ENCODE measurements around the gene BCL6. TPM values are rescaled to one million over a fixed set of nuclear protein-coding genes. Genes with fewer than 3 reads are reported as not detected.

BCL6 gene
- total and polyA plus RNA-seq, 2 of the 8 experiments (the other 6 are each of a cell fraction or from before 2014, with no cell fraction given) = 5.7 to 10.4 TPM

- H2BK12ac ChIP-seq (ENCODE audit: low read depth, low read length) = 0 out of 2 replicates have a peak overlapping the region, but pooled peaks have one; percentile 5
- H3K79me2 ChIP-seq (ENCODE audit: control insufficient read depth in 1 of 2, insufficient read depth in 2 of 2, low read length in 2 of 2) = no peaks in the 10 kb centered on the region
- peak overlapping the region in 1 of 4 experiments; percentile 88; a peak in 3 of 8 replicates for H3K4me3 ChIP-seq (ENCODE audit: extremely low read depth in 1 of 4, insufficient read depth in 2 of 4, low read depth in 3 of 4, low read length in 4 of 4)
- no peak overlapping the region for H4K91ac ChIP-seq (replicated peaks; ENCODE audit: insufficient read length, low read length)
- H2BK120ac ChIP-seq (replicated peaks; ENCODE audit: low read depth, low read length) = no peak overlapping the region
- H3K4ac ChIP-seq (replicated peaks; ENCODE audit: insufficient read length, low read depth, low read length) = no peak overlapping the region
- H3K79me1 ChIP-seq (ENCODE audit: low read depth, low read length) = no peaks in the 10 kb centered on the region
- no peak overlapping the region for H2BK20ac ChIP-seq (ENCODE audit: low read length)
- no peak overlapping the region for H2BK15ac ChIP-seq (ENCODE audit: low read length)
- no peak overlapping the region for H3K56ac ChIP-seq (replicated peaks; ENCODE audit: insufficient read length, low read depth, low read length)
- H3K27ac ChIP-seq (ENCODE audit: low read depth, low read length) = no peak overlapping the region
- no peaks in the 10 kb centered on the region for H3K9me3 ChIP-seq (ENCODE audit: insufficient read depth in 2 of 2, low read depth in 1 of 2, low read length in 1 of 2)
- H4K5ac ChIP-seq (ENCODE audit: insufficient read length, low read depth, low read length) = no peak overlapping the region
- no peak overlapping the region; the same call in 1 of the 2 replicates for H4K8ac ChIP-seq (ENCODE audit: extremely low read depth, insufficient read depth, low read length)
- peaks cover 0 to 10% (median 6%) of the 10 kb centered on the region in 4 experiments; a peak in 5 of 8 replicates for H3K36me3 ChIP-seq (ENCODE audit: control insufficient read depth in 2 of 4, insufficient read depth in 4 of 4, low read length in 3 of 4)
- DNase-seq (ENCODE audit: low read depth in 1 of 2, low spot score in 2 of 2) (no peak), FAIRE-seq (no peak)
- H3K18ac ChIP-seq (ENCODE audit: extremely low read depth, low read length) = no peak overlapping the region
- H2AFZ ChIP-seq (ENCODE audit: low read length) = no peak overlapping the region
- H3K4me1 ChIP-seq (replicated peaks in 1 of 4; ENCODE audit: control insufficient read depth in 3 of 4, insufficient read depth in 4 of 4, low read length in 3 of 4) = peaks cover 0 to 19% (median 6%) of the 10 kb centered on the region in 4 experiments; a peak in 5 of 7 replicates
- 77% methylated on average over 8 of the region's 8 CpGs; no CpG with 5 or more reads in 1 of the 2 experiments for WGBS, 2 experiments (ENCODE audit: extremely low coverage in 1 of 2, insufficient coverage in 1 of 2, insufficient read length in 1 of 2, insufficient replicate concordance in 2 of 2, low coverage in 1 of 2, low lambda C conversion rate in 2 of 2, missing lambda C conversion rate in 1 of 2)
- H3K23ac ChIP-seq (ENCODE audit: insufficient read length) = no peak overlapping the region
- H2BK5ac ChIP-seq (ENCODE audit: low read depth, low read length) = no peak overlapping the region
- peaks cover 0 to 10% (median 6%) of the 10 kb centered on the region in 4 experiments; a peak in 3 of 7 replicates for H3K27me3 ChIP-seq (replicated peaks in 1 of 4; ENCODE audit: control insufficient read depth in 3 of 4, extremely low read depth in 1 of 4, insufficient read depth in 3 of 4, low read length in 3 of 4)
- peaks cover 24% of the 10 kb centered on the region for H3K23me2 ChIP-seq (ENCODE audit: low read depth, low read length)
- no peaks in the 10 kb centered on the region for H4K20me1 ChIP-seq (replicated peaks in 1 of 2; ENCODE audit: control insufficient read depth in 1 of 2, insufficient read depth in 2 of 2, low read length in 2 of 2)
- TF ChIP-seq EZH2 (IDR thresholded peaks at IDR 0.05; ENCODE audit: low read depth, low read length, severe bottlenecking) = no peak
- TF ChIP-seq JUND (IDR thresholded peaks at IDR 0.05; ENCODE audit: low read length) = peak; percentile 80
- no peak for TF ChIP-seq SIN3A (conservative IDR thresholded peaks at IDR 0.05 in 1 of 2, IDR thresholded peaks at IDR 0.05 in 1 of 2; ENCODE audit: low read depth in 1 of 2, low read length in 2 of 2)
- no peak for TF ChIP-seq GTF2F1 (IDR thresholded peaks at IDR 0.05; ENCODE audit: borderline replicate concordance, low read depth, low read length)
- H3K4me2 ChIP-seq (ENCODE audit: insufficient read depth in 1 of 2, low read depth in 2 of 2, low read length in 2 of 2) = peak overlapping the region in 1 of 2 experiments; percentile 90; a peak in 1 of 4 replicates
- POLR2A ChIA-PET (ENCODE audit: partially characterized antibody) = interaction anchor here (0.7 to 1.1 kb wide), 2 partner anchors 26 to 1223 kb away, joined by 3 read pairs; no protein-coding TSS in a partner anchor
- no peak overlapping the region for H3K9ac ChIP-seq (replicated peaks in 1 of 4; ENCODE audit: extremely low read depth in 1 of 4, low read depth in 3 of 4, low read length in 3 of 4)
- H2AK5ac ChIP-seq (ENCODE audit: low read depth, low read length) = no peak overlapping the region
- CTCF ChIA-PET (ENCODE audit: partially characterized antibody) = interaction anchor here (0.7 to 6.4 kb wide), 6 partner anchors 10 to 1218 kb away, joined by 3 to 107 read pairs (median 8); no protein-coding TSS in a partner anchor
- H3K14ac ChIP-seq (ENCODE audit: insufficient read length) = no peak overlapping the region
These were observed 8.8 kb downstream of the BCL6 start for GRCh38 chr3:187736418-187736871.
